Upper lobe of left lung (tissue), 4 donors: ENCODE measurements around the gene MOB3B.

Source experiments
- CTCF ChIP-seq, 6 experiments: fragments of 450-650 bp in 4 of 6; fragments of 200-600 bp in 2 of 6; sonication (generic) in 2 of 6; IDR thresholded peaks; one replicate each; pipeline ENCODE4 v1.5.1; 2016 to 2019; ENCODE audit warnings: antibody characterized with exemption in 6 of 6
- EP300 ChIP-seq, 4 donors: sonication (generic); formaldehyde crosslinking; IDR thresholded peaks; one replicate each; pipeline ENCODE4 v1.5.1; 2017; ENCODE audit warnings: antibody characterized with exemption in 4 of 4, control low read depth in 2 of 4
- POLR2A ChIP-seq, 4 donors: fragments of 450-650 bp; IDR thresholded peaks; one replicate each; pipeline ENCODE4 v1.5.1; 2016 to 2017; ENCODE audit warnings: antibody characterized with exemption in 4 of 4, mild to moderate bottlenecking in 2 of 4
- POLR2AphosphoS5 ChIP-seq, 2 donors: sonication (generic); formaldehyde crosslinking; IDR thresholded peaks; one replicate each; pipeline ENCODE4 v1.5.1; 2017; ENCODE audit warnings: antibody characterized with exemption in 2 of 2

- no peak for TF ChIP-seq CTCF (IDR thresholded peaks at IDR 0.05)
- no peak for TF ChIP-seq POLR2AphosphoS5 (IDR thresholded peaks at IDR 0.05)
- no peak for TF ChIP-seq POLR2A (IDR thresholded peaks at IDR 0.05)
- TF ChIP-seq EP300 (IDR thresholded peaks at IDR 0.05), result no peak
Measured at GRCh38 chr9:27292659-27293405, 236.8 kb downstream of the MOB3B start.
